VCaP (cell line): ENCODE data around the gene EPHA3.

ENCODE experiments used
- H3K27ac ChIP-seq: fragments of 450-650 bp; 2 replicates; pipeline ENCODE4 v1.5.1; 2017
- CTCF ChIP-seq: fragments of 450-650 bp; conservative IDR thresholded peaks from 2 replicates; pipeline ENCODE4 v1.5.1; 2017; ENCODE audit warnings: mild to moderate bottlenecking, moderate library complexity

The EPHA3 gene

GRCh38 chr3:89264037-89264560, 156.7 kb downstream of the EPHA3 start:
- H3K27ac ChIP-seq: no peak overlapping the region
- no peak for TF ChIP-seq CTCF

DNA sequence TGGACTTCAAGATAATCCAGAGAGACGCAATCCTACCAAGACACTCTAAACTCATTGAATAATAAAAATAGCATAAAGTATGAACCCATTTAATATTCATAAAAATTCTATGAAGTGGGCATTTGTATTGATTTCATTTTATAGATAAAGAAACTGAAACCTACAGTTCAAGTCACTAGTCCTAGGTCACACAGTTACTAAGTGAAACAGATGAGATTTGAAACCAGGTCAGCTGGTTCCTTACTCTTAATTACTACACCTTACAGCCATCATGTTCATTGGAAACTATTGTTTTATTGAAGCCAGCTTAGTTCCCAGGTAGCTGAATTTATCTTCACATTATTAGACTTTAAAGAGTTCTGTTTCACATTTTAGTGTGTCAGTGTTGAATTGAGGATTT, 158.7 kb downstream of the EPHA3 start:
- no peak for TF ChIP-seq CTCF
- H3K27ac ChIP-seq: no peak overlapping the region

DNA sequence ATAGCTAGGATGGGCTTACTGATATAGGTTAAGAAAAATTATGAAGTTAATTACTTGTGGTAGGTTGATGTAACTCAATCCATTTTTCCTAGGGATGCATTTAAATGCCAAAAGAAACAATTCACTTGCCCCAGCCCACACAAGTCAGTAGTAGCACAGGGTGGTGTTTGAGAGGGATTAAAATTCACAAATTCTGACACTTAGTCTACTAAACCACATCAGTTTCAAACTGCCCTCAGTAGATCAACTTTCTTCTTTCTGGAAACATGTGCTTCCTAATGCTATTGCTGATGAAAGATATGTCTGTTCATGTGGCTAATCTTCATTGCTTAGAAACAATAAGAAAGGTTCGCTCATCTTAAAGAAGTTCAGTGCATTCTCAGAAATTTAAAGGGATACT, 160.6 kb downstream of the EPHA3 start:
- H3K27ac ChIP-seq: no peak overlapping the region
- TF ChIP-seq CTCF: no peak

GRCh38 chr3:89270201-89270600, 162.8 kb downstream of the EPHA3 start:
- H3K27ac ChIP-seq: no peak overlapping the region

GRCh38 chr3:89275001-89275400, 167.6 kb downstream of the EPHA3 start:
- no peak for TF ChIP-seq CTCF

More at GRCh38 chr3:89270201-89270600, 162.8 kb downstream of the EPHA3 start:
- no peak for TF ChIP-seq CTCF

DNA sequence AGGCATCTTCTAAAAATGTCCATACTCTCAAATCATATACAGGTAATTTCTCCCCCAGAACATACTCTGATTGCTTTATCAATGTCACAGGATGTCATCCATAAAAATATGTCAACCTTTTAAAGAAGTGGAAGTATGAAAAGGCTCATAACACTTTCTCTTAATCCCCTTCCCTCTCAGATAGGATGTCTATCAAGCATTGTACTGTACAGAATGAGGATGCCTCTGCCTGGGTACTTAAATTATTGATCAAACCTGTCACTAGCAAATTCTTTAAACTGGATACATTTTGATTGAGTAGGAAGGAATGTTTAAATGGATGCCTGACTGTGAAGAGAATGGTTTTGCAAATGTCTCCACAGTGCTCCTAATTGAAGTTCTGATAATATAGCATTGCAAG, 168.7 kb downstream of the EPHA3 start:
- no peak for TF ChIP-seq CTCF
- no peak overlapping the region for H3K27ac ChIP-seq

More at GRCh38 chr3:89275001-89275400, 167.6 kb downstream of the EPHA3 start:
- no peak overlapping the region for H3K27ac ChIP-seq

- TF ChIP-seq CTCF: no peak
- no peak overlapping the region for H3K27ac ChIP-seq
Measured at GRCh38 chr3:89278302-89279025, 171.0 kb downstream of the EPHA3 start.
